Stimulated activated CD8-positive, alpha-beta memory T cell treated with anti-CD3 and anti-CD28 coated beads, Interleukin-7, amount 100 ng/mL, for 1 hour (primary cell): ENCODE data around the gene TRIM31.

Experiments
- DNase-seq, 2 donors: peaks; one replicate each; pipeline ENCODE4 v3.0.0-alpha.2; 2020; ENCODE audit warnings: low read depth in 2 of 2

TRIM31 gene

GRCh38 chr6:30077218-30077617, 35.7 kb downstream of the TRIM31 start:
- no peak for DNase-seq

DNA sequence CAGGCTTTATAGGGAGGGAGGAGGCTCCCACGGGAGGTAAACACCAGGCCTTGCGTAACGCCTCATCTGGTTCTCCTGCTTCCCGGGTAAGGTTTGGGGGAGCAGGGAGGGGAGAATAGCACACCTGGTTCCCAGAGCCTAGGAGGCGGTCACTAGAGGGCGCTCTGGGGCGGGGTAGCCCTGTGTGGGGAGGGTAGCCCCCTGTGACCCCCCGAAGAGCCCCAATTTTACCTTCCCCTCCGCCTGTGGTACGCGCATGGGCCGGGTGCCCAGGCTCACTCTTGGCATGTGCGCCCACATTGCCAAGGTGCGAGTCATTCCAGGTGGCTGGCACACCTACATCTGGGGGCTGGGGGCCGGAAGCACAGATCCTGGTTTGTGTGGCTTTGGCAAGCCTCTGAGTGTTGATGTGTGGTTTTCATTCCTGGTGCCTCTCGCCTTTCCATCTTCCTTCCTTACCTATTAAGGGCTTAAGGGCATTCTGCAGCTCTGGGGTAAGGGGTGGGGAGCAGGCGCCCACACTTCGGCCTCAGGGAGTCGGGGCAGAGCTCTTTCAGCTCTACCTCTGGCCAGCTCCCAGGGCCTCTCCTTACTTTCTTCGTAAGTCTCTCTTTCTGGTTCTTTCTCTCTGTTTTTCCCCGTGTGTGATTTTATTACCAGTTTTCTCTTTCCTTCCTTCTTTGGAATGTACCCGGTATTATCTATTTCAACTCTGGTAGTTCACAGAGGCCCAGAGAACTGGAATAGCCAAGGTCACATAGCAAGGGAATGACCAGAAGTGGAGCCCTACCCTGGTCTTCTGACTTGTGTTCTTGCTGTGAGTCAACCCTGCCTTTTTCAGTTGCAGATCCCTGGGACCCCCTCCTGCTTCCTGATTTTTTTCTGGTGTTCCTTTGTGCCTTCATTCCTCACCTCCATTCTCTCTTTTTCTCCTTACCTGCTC, 36.8 kb downstream of the TRIM31 start:
- no peak for DNase-seq

GRCh38 chr6:30075094-30075789, 37.6 kb downstream of the TRIM31 start, which contains the start of gene RNF39:
TSS of gene RNF39 (minus strand) at chr6:30075769. CDS start at chr6:30075585, 184 bp downstream.
- no peak for DNase-seq

DNA sequence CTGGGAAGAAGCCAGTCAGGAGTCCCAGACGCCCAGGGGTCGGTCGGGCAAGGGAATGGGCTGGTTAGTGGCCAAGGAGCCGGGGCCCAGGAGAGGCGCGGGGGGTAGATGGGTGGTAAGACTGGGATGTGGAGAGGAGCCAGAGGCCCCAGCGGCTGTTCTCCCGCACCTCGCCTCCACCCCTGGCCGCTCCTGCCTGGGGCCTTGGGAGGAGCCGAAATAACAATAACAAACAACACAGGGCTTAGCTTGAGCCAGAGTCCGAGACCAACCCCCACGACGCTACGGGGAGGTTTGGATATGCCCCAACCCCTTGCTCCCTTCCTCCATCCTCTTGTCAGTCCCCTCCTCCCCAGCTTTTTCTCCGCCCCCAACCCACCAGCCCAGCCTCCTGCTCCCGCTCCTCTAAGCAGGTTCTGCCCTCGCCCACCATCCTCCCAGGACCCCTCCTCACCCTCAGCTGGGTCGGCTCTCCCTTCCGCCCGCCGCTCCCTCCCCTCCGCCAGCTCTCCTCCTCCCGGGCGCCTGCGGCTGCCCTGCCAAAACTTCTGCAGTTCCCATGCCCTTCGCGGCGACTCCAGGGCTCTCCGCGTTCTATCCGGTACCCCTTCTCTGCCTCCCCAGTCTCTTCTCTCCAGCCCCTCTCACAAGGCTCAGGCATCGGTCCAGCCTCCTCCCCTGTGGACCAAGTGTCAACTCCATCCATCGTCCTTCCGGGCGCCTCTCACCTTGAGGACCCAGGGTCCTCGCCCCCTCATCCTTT, 38.4 kb downstream of the TRIM31 start:
- no peak for DNase-seq

DNA sequence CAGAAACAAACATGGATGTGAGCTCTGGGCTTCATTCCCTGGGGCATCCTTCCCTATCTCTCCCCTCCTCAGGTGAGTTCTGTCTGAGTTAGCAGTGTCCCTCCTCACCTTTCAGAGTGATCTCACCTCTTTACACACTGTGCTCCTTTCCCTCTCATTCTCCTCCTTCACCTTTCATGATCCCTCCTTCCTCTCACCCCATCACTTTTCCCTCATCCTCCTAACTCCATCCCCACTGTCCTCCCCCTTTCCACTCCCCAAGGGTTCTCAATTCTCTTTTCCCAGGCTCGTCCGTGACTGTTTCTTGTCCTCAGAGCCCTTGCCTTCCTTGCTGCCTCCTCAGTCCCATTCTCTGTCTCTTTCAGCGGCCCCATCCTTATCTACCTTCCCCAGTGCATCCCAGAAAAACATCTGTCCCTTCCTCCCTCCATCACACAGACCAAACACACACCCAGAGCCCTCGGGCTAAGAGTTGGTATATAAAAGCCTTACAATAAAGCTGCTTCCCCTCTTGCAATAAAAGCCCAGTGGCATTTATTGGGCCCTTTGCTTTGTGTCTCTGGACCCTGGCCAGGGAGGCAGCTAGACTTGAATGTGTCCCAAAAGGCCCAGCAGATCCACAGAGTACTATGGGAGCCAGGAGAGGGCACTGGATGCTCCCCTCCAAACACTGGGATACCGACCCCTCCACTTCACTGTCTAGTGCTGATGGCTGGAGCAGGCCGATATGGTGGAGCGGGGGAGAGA, 39.2 kb downstream of the TRIM31 start:
- DNase-seq, result no peak

DNA sequence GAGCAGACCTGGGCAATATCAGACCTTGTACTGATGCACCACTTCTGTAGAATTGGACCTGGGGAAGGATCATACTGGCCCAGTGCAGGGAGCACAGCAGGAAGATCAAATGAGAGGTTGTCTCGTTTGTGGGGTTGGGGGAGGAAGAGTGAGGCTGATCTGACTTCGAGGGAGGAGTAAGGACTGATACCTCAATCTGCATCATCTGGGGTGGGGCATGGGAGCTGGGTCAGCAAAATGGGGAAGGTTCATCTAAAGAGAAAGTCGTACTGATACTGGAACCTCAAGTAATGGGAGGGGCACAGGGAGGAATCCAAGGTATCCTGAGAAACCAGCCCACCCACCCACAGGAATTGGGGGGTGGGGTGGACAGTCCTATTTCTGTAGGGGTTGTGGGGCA, 41.0 kb downstream of the TRIM31 start:
- no peak for DNase-seq

DNA sequence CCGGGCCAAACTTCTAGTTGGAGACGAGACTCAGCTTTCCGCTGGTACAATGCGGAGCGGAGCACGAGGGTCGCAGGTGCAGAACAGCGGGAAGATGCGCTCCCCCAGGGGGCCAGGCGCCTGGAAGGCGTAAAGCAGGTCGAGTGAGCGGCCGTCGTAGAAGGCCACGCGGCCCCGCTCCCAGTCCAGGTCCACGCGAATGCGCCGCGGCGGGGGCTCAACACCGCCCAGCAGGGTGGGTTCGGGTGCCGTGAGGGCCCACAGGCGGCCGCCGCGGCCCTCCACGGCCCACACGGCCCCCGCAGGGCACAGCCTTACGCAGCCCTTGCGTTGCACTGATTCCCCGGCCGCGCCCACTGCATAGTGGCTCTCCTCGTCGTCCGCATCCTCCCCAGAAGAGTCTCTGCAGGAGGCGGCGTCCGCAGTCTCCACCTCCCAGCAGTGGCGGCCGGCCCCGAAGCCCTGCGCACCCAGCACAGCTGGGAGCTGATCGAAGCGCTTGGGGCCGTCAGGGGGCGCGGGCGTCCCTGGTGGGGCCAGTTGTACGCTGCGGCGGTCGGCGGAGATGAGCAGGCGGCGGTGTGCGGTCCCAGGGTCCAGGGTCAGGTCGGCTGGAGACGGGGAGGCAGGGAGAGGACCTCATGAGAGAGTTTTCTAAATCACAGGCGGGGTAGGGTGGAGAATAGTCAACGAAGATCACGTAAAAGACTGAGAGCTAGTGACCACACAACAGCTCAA, 41.6 kb downstream of the TRIM31 start:
- DNase-seq, result no peak

- no peak for DNase-seq
These were observed 45.3 kb downstream of the TRIM31 start for GRCh38 chr6:30067460-30068139.

GRCh38 chr6:30066577-30067459, 46.1 kb downstream of the TRIM31 start, which contains the start of gene PPP1R11:
TSS of gene PPP1R11 (plus strand) at chr6:30067198. CDS start at chr6:30067411, 213 bp downstream.
- DNase-seq, result peak; percentile 95 to 96

DNA sequence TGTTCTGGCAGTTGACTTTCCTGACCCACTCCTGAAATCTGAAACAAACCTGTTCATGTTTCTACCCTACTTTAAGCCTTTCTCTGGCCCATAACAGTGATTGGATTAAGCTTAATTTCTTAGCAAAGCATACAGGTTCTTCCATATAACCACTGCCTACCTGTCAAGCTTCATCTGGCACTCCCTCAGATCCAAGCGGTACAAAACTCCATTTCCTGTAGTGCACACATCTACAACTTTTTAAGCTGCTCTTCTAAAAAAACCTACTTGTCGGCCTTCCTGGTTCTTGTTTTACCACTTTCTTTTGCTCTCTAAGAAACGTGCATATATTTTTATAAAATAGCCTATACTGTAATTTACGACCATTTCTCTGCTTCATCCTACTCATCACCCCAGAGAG, 46.8 kb downstream of the TRIM31 start:
- DNase-seq, result no peak

DNA sequence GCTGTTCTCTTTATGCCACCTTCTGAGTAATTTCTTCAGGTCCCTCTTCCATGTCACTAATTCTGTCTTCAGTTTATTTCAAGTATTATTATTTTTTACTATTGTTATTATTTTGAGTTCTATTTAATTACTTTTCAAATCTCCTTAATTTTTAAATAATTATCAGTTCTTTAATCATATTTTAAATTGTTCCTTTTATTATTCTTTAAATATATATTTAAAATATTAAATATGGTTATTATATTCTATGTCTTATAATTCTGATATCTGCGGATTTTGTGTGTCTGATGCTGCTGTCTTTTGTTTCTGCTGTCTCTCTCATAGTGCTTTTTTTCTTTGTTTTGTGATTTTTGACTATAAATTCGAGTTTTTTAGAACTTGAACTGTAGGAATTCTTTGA, 49.6 kb downstream of the TRIM31 start:
- no peak for DNase-seq

DNA sequence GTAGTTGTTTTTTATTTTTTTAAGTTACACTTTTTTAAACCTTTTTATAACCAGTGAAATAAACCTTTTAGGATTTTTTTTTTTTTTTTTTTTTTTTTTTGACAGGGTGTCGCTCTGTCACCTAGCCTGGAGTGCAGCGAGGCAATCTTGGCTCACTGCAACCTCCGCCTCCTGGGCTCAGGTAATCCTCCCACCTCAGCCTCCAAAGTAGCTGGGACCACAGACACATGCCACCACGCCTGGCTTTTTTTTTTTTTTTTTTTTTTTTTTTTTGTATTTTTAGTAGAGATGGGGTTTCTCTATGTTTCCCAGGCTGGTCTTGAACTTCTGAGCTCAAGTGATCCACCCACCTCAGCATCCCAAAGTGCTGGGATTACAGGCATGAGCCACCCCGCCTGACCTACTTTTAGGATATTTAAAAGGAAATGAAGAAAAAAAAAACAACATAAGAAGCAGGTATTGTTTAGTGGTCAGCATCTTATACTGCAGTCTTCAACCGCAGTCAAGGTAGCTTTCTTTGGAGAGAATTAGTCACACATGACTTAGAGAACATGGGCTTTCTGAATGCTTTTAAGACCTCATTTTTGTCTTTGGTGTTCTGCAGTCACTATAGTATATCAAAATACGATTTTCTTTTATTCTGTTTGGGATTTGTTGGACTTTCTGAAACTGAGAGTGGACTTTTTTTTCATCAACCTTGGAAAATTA, 50.3 kb downstream of the TRIM31 start:
- no peak for DNase-seq

GRCh38 chr6:30061858-30062458, 50.9 kb downstream of the TRIM31 start:
- no peak for DNase-seq

DNA sequence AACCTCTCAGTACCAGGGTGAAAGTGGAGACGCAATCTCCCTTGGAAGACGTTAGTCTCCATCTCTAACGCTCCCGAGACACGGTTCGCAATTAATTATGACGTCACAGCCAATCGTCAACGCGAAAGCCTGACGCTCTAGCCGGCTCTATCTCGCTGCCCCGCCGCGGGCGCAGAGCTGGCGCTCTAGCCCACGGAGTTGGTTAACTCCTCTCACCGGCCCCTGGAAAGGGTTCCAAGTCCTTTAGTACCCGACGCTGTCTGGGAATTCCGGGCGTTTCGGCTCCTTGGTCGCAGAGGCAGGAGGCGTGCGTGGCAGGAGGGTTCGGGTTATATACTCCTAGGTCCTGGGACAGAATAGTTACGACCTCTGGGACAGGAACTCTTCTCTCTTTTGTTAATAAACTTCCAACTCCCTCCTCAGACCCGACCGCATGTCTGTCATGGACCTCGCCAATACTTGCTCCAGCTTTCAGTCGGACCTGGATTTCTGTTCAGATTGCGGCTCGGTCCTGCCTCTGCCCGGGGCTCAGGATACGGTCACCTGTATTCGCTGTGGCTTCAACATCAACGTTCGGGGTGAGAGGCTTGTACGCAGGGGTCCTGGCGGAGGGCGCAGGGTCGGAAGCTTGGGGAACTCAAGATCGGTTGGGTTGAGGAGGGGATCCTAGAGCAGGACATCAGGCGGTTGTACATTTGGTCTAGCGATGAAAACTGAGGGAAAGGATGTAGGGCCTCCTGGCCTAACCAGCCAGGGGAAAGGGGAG, 51.6 kb downstream of the TRIM31 start, which contains the start of gene POLR1H:
Gene POLR1H, plus strand, starts transcription at position 174 of the 766 bp plus-strand sequence. Its CDS starts 260 bp downstream, at position 434.
- DNase-seq, result peak; percentile 69 to 73

DNA sequence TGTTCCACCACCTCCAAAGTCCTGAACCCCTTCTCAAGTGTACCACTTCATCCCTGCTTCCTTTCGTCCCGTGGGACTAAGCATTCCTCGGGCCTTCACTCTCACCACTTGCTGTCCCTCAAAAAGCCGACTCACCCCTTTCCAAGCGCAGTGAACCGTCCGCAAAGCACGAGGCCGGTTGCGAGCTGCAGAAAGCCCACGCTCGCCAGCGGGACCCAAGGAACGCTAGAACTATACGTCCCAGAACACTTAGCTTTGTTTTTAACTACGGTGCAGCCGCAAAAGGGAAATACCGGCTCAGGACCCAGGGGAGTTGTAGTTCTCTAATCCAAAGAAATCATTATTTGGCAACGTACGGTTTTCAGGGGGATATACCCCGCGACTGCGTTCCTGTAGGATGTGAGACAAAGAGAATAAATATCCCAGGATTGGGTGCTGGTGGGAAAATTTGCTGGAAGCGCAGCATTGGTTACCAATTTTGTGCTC, 52.2 kb downstream of the TRIM31 start:
- no peak for DNase-seq

GRCh38 chr6:30055513-30055912, 57.4 kb downstream of the TRIM31 start:
- no peak for DNase-seq

- DNase-seq, result no peak
These were observed 59.2 kb downstream of the TRIM31 start for GRCh38 chr6:30053682-30054081.
